Naive B cell (primary cell): ENCODE data around the gene OLFM3. TPM values are rescaled to one million over a fixed set of nuclear protein-coding genes. Genes with fewer than 3 reads are reported as not detected.
A peak's percentile ranks its signal among the peaks of the same experiment; 100 is the strongest.

ENCODE experiments used
- ATAC-seq, 2 donors: fragments of 150-1000 bp; cut with Tn5 transposase; 2 replicates each; pipeline ENCODE4 v1.10.0; 2021; ENCODE audit warnings: low read depth in 2 of 2, mild to moderate bottlenecking in 2 of 2, moderate library complexity in 2 of 2
- DNase-seq: peaks from one replicate; pipeline ENCODE4 v3.0.0; 2022
- H3K27ac Mint-ChIP-seq, 6 donors: one replicate each; pipeline ENCODE4 v1.8.0; 2020 to 2022; ENCODE audit warnings: mild to moderate bottlenecking in 6 of 6, mixed read lengths in 6 of 6, moderate library complexity in 5 of 6, inconsistent platforms in 2 of 6
- H3K27me3 Mint-ChIP-seq, 3 donors: one replicate each; pipeline ENCODE4 v1.8.0; 2021 to 2022; ENCODE audit warnings: mixed read lengths in 3 of 3, mild to moderate bottlenecking in 1 of 3
- H3K36me3 Mint-ChIP-seq, 2 donors: one replicate each; pipeline ENCODE4 v1.8.0; 2020 to 2022; ENCODE audit warnings: mixed read lengths in 2 of 2, inconsistent platforms in 1 of 2, mild to moderate bottlenecking in 1 of 2
- H3K4me1 Mint-ChIP-seq, 3 donors: one replicate each; pipeline ENCODE4 v1.8.0; 2020 to 2022; ENCODE audit warnings: mixed read lengths in 3 of 3, inconsistent platforms in 1 of 3, mild to moderate bottlenecking in 1 of 3, moderate library complexity in 1 of 3
- H3K4me3 Mint-ChIP-seq, 8 donors: one replicate each; pipeline ENCODE4 v1.8.0; 2020 to 2022; ENCODE audit warnings: mild to moderate bottlenecking in 8 of 8, mixed read lengths in 8 of 8, moderate library complexity in 8 of 8, inconsistent platforms in 2 of 8
- H3K9me3 Mint-ChIP-seq, 7 donors: one replicate each; pipeline ENCODE4 v1.8.0; 2020 to 2022; ENCODE audit warnings: mixed read lengths in 7 of 7, mild to moderate bottlenecking in 5 of 7, inconsistent platforms in 2 of 7, moderate library complexity in 1 of 7
- polyA plus RNA-seq, 6 donors: library from polyadenylated mRNA; unstranded; fragments of 300-500 nt; fragmentation: Illumina TruSeq; gene quantifications; one replicate each; pipeline ENCODE4 v1.2.3, GENCODE V29; 2021; ENCODE audit warnings: low read depth in 6 of 6

Gene OLFM3
- not detected for polyA plus RNA-seq

- peaks cover 4 to 13% (median 8%) of the 10 kb centered on the region in 3 donors for H3K4me1 Mint-ChIP-seq
- ATAC-seq, result no peak
- peaks cover 0 to 15% (median 15%) of the 10 kb centered on the region in 3 donors for H3K27me3 Mint-ChIP-seq
- DNase-seq, result no peak
- peaks cover 0 to 6% (median 2%) of the 10 kb centered on the region in 7 donors for H3K9me3 Mint-ChIP-seq
- H3K4me3 Mint-ChIP-seq, result no peak within 1 kb of the TSS
- H3K36me3 Mint-ChIP-seq, result no peaks in the 10 kb centered on the region
- peak within 1 kb of the TSS in 1 of 6 donors; percentile 59 for H3K27ac Mint-ChIP-seq
These were observed at the start of gene OLFM3 for GRCh38 chr1:101996825-101997465. TSS of gene OLFM3 (minus strand) at chr1:101996926.

- ATAC-seq, result no peak
- Mint-ChIP-seq H3K4me3 (no peak overlapping the region), H3K27ac (no peak overlapping the region), H3K27me3 (no peaks in the 10 kb centered on the region), H3K9me3 (peaks cover 0 to 4% (median 0%) of the 10 kb centered on the region in 7 donors), H3K36me3 (no peaks in the 10 kb centered on the region), H3K4me1 (no peaks in the 10 kb centered on the region)
- DNase-seq, result no peak
These were observed 49.0 kb upstream of the OLFM3 start for GRCh38 chr1:102045752-102046151.

GRCh38 chr1:102032534-102032933 is 35.8 kb upstream of the OLFM3 start:
- Mint-ChIP-seq H3K4me1 (no peaks in the 10 kb centered on the region), H3K27me3 (no peaks in the 10 kb centered on the region), H3K9me3 (peaks cover 0 to 6% (median 0%) of the 10 kb centered on the region in 7 donors), H3K27ac (no peak overlapping the region), H3K36me3 (no peaks in the 10 kb centered on the region), H3K4me3 (no peak overlapping the region)
- ATAC-seq (no peak), DNase-seq (no peak)

GRCh38 chr1:102019530-102019929 is 22.8 kb upstream of the OLFM3 start:
- DNase-seq, result no peak
- peaks cover 0 to 13% (median 6%) of the 10 kb centered on the region in 7 donors for H3K9me3 Mint-ChIP-seq
- no peak overlapping the region for H3K27ac Mint-ChIP-seq
- H3K36me3 Mint-ChIP-seq, result no peaks in the 10 kb centered on the region
- no peaks in the 10 kb centered on the region for H3K4me1 Mint-ChIP-seq
- ATAC-seq, result no peak
- H3K4me3 Mint-ChIP-seq, result no peak overlapping the region
- no peaks in the 10 kb centered on the region for H3K27me3 Mint-ChIP-seq

- H3K4me3 Mint-ChIP-seq, result no peak overlapping the region
- no peaks in the 10 kb centered on the region for H3K4me1 Mint-ChIP-seq
- H3K9me3 Mint-ChIP-seq, result peaks cover 0 to 14% (median 6%) of the 10 kb centered on the region in 7 donors
- no peak overlapping the region for H3K27ac Mint-ChIP-seq
- ATAC-seq, result no peak
- no peak for DNase-seq
- no peaks in the 10 kb centered on the region for H3K27me3 Mint-ChIP-seq
- no peaks in the 10 kb centered on the region for H3K36me3 Mint-ChIP-seq
These were observed 19.0 kb upstream of the OLFM3 start for GRCh38 chr1:102015728-102016127.

GRCh38 chr1:102002057-102002456 is 5.3 kb upstream of the OLFM3 start:
- Mint-ChIP-seq H3K27me3 (peaks cover 0 to 3% (median 1%) of the 10 kb centered on the region in 3 donors), H3K4me1 (peaks cover 0 to under 1% (median 0%) of the 10 kb centered on the region in 3 donors), H3K36me3 (no peaks in the 10 kb centered on the region), H3K27ac (no peak overlapping the region), H3K9me3 (peaks cover 0 to 6% (median 2%) of the 10 kb centered on the region in 7 donors), H3K4me3 (no peak overlapping the region)
- no peak for DNase-seq
- ATAC-seq, result no peak

- Mint-ChIP-seq H3K27me3 (peaks cover 4 to 15% (median 15%) of the 10 kb centered on the region in 3 donors), H3K4me3 (no peak overlapping the region), H3K4me1 (peaks cover 4 to 13% (median 8%) of the 10 kb centered on the region in 3 donors), H3K27ac (peak overlapping the region in 1 of 6 donors; percentile 59), H3K9me3 (peaks cover 0 to 6% (median 2%) of the 10 kb centered on the region in 7 donors), H3K36me3 (no peaks in the 10 kb centered on the region)
- ATAC-seq, result no peak
- no peak for DNase-seq
These were observed 561 bp downstream of the OLFM3 start for GRCh38 chr1:101995984-101996745.

- Mint-ChIP-seq H3K9me3 (peaks cover 0 to 6% (median 0%) of the 10 kb centered on the region in 7 donors), H3K4me3 (no peak overlapping the region), H3K27me3 (peaks cover 4 to 15% (median 15%) of the 10 kb centered on the region in 3 donors), H3K27ac (no peak overlapping the region), H3K4me1 (peaks cover 4 to 13% (median 8%) of the 10 kb centered on the region in 3 donors), H3K36me3 (no peaks in the 10 kb centered on the region)
- no peak for ATAC-seq
- DNase-seq, result no peak
These were observed 3.0 kb downstream of the OLFM3 start for GRCh38 chr1:101993710-101994109.

- H3K4me1 Mint-ChIP-seq, result peaks cover 4 to 13% (median 8%) of the 10 kb centered on the region in 3 donors
- no peaks in the 10 kb centered on the region for H3K36me3 Mint-ChIP-seq
- H3K4me3 Mint-ChIP-seq, result no peak overlapping the region
- H3K27me3 Mint-ChIP-seq, result peaks cover 4 to 15% (median 15%) of the 10 kb centered on the region in 3 donors
- DNase-seq (no peak), ATAC-seq (no peak)
- H3K27ac Mint-ChIP-seq, result no peak overlapping the region
- H3K9me3 Mint-ChIP-seq, result peaks cover 0 to 6% (median 0%) of the 10 kb centered on the region in 7 donors
These were observed 3.7 kb downstream of the OLFM3 start for GRCh38 chr1:101992821-101993575.

- no peaks in the 10 kb centered on the region for H3K27me3 Mint-ChIP-seq
- H3K4me1 Mint-ChIP-seq, result no peaks in the 10 kb centered on the region
- DNase-seq (no peak), ATAC-seq (no peak)
- H3K4me3 Mint-ChIP-seq, result no peak overlapping the region
- H3K27ac Mint-ChIP-seq, result no peak overlapping the region
- H3K9me3 Mint-ChIP-seq, result peaks cover 0 to 1% (median 0%) of the 10 kb centered on the region in 7 donors
- no peaks in the 10 kb centered on the region for H3K36me3 Mint-ChIP-seq
These were observed 15.8 kb downstream of the OLFM3 start for GRCh38 chr1:101980974-101981373.

- H3K4me1 Mint-ChIP-seq, result no peaks in the 10 kb centered on the region
- no peaks in the 10 kb centered on the region for H3K27me3 Mint-ChIP-seq
- no peaks in the 10 kb centered on the region for H3K36me3 Mint-ChIP-seq
- H3K9me3 Mint-ChIP-seq, result peaks cover 0 to 1% (median 0%) of the 10 kb centered on the region in 7 donors
- no peak for ATAC-seq
- no peak overlapping the region for H3K4me3 Mint-ChIP-seq
- DNase-seq, result no peak
- H3K27ac Mint-ChIP-seq, result no peak overlapping the region
These were observed 19.5 kb downstream of the OLFM3 start for GRCh38 chr1:101977266-101977665.

GRCh38 chr1:101976161-101976560 is 20.6 kb downstream of the OLFM3 start:
- no peaks in the 10 kb centered on the region for H3K36me3 Mint-ChIP-seq
- H3K9me3 Mint-ChIP-seq, result peaks cover 0 to 1% (median 0%) of the 10 kb centered on the region in 7 donors
- no peaks in the 10 kb centered on the region for H3K27me3 Mint-ChIP-seq
- ATAC-seq (no peak), DNase-seq (no peak)
- no peak overlapping the region for H3K4me3 Mint-ChIP-seq
- H3K27ac Mint-ChIP-seq, result no peak overlapping the region
- no peaks in the 10 kb centered on the region for H3K4me1 Mint-ChIP-seq

- DNase-seq, result no peak
- no peaks in the 10 kb centered on the region for H3K27me3 Mint-ChIP-seq
- H3K4me3 Mint-ChIP-seq, result no peak overlapping the region
- H3K9me3 Mint-ChIP-seq, result peaks cover 0 to 2% (median 0%) of the 10 kb centered on the region in 7 donors
- no peak overlapping the region for H3K27ac Mint-ChIP-seq
- no peak for ATAC-seq
- no peaks in the 10 kb centered on the region for H3K36me3 Mint-ChIP-seq
- H3K4me1 Mint-ChIP-seq, result no peaks in the 10 kb centered on the region
These were observed 21.4 kb downstream of the OLFM3 start for GRCh38 chr1:101975371-101975770.
